GM23248 (cell line): ENCODE data around the gene JPH2. TPM values are rescaled to one million over a fixed set of nuclear protein-coding genes. Genes with fewer than 3 reads are reported as not detected.

Experiments
- DNase-seq: peaks from one replicate; pipeline ENCODE4 v3.0.0-alpha.2; 2015
- H2AFZ ChIP-seq: fragments of 200-600 bp; sonication (generic); 2 replicates; pipeline ENCODE4 v1.6.1; 2016; ENCODE audit warnings: antibody characterized with exemption
- H3F3A ChIP-seq: fragments of 200-600 bp; sonication (generic); 2 replicates; pipeline ENCODE4 v1.6.1; 2016; ENCODE audit warnings: mild to moderate bottlenecking, antibody characterized with exemption, mixed run types; ENCODE audit not compliant: insufficient read depth
- H3K27ac ChIP-seq: fragments of 200-600 bp; sonication (generic); 2 replicates; pipeline ENCODE4 v1.5.1; 2016; ENCODE audit warnings: mild to moderate bottlenecking
- H3K27me3 ChIP-seq: fragments of 200-600 bp; sonication (generic); replicated peaks from 2 replicates; pipeline ENCODE4 v1.6.1; 2016; ENCODE audit warnings: mild to moderate bottlenecking; ENCODE audit not compliant: insufficient read depth
- H3K36me3 ChIP-seq: fragments of 200-600 bp; sonication (generic); 2 replicates; pipeline ENCODE4 v1.6.1; 2016; ENCODE audit warnings: low read depth, mild to moderate bottlenecking
- H3K4me1 ChIP-seq: fragments of 200-600 bp; sonication (generic); 2 replicates; pipeline ENCODE4 v1.6.1; 2016; ENCODE audit warnings: mild to moderate bottlenecking; ENCODE audit not compliant: insufficient read depth
- H3K4me2 ChIP-seq: fragments of 200-600 bp; sonication (generic); one replicate; pipeline ENCODE4 v1.6.1; 2016; ENCODE audit warnings: mild to moderate bottlenecking; ENCODE audit not compliant: unreplicated experiment
- H3K4me3 ChIP-seq: fragments of 200-600 bp; sonication (generic); 2 replicates; pipeline ENCODE4 v1.5.1; 2016; ENCODE audit warnings: mild to moderate bottlenecking
- H3K79me2 ChIP-seq: fragments of 200-600 bp; sonication (generic); 2 replicates; pipeline ENCODE4 v1.6.1; 2016; ENCODE audit warnings: mild to moderate bottlenecking; ENCODE audit not compliant: insufficient read depth
- H3K9ac ChIP-seq: fragments of 200-600 bp; sonication (generic); 2 replicates; pipeline ENCODE4 v1.6.1; 2016; ENCODE audit warnings: mild to moderate bottlenecking
- H3K9me2 ChIP-seq: fragments of 200-600 bp; sonication (generic); 2 replicates; pipeline ENCODE4 v1.6.1; 2016; ENCODE audit warnings: mixed run types, mild to moderate bottlenecking, moderate library complexity; ENCODE audit not compliant: insufficient read depth
- H3K9me3 ChIP-seq: fragments of 200-600 bp; sonication (generic); one replicate; pipeline ENCODE4 v1.6.1; 2017; ENCODE audit warnings: low read depth
- H4K20me1 ChIP-seq: fragments of 200-600 bp; sonication (generic); 2 replicates; pipeline ENCODE4 v1.6.0; 2016; ENCODE audit not compliant: insufficient read depth
- EZH2 ChIP-seq: fragments of 200-600 bp; sonication (generic); IDR thresholded peaks from 2 replicates; pipeline ENCODE4 v1.6.1; 2018; ENCODE audit warnings: antibody characterized with exemption, mild to moderate bottlenecking; ENCODE audit not compliant: insufficient read depth, poor library complexity, severe bottlenecking
- EZH2phosphoT487 ChIP-seq: fragments of 200-600 bp; sonication (generic); IDR thresholded peaks from 2 replicates; pipeline ENCODE4 v1.6.1; 2018; ENCODE audit warnings: antibody characterized with exemption, moderate library complexity, mild to moderate bottlenecking, low read depth; ENCODE audit not compliant: insufficient read depth
- WGBS, 2 experiments: methylation state at CpG; one replicate each; pipeline ENCODE4 v1.1.6; 2015 to 2017; ENCODE audit warnings: low lambda C conversion rate in 2 of 2, low coverage in 1 of 2; ENCODE audit errors: missing lambda C conversion rate in 2 of 2; 5-methylcytosine and 5-hydroxymethylcytosine counted together
- in situ Hi-C: fragments of 300-500 bp; cut with MboI; formaldehyde crosslinking; loops from 2 replicates; pipeline ENCODE4 v1.15.0; 2020
- polyA plus RNA-seq: library from polyadenylated mRNA; unstranded; fragments of >200 nt; fragmentation: Nextera tagmentation; extraction: Ambion mirVana; gene quantifications from 2 replicates; pipeline ENCODE4 v1.2.1, GENCODE V29; 2016
- total RNA-seq: library from RNA; depleted of rRNA; stranded (reverse); fragments of >200 nt; shearing (Covaris generic); gene quantifications from 2 replicates; pipeline ENCODE4 v1.2.3, GENCODE V29; 2014

Gene JPH2
- total and polyA plus RNA-seq, 2 experiments from 2014 or later: 1.8 to 9.7 TPM

GRCh38 chr20:44073675-44074071, 113.3 kb downstream of the JPH2 start:
- TF ChIP-seq EZH2: no peak
- no peak for TF ChIP-seq EZH2phosphoT487
- Histone ChIP-seq H3K4me1 (no peaks in the 10 kb centered on the region), H3K9ac (no peak overlapping the region), H3F3A (no peaks in the 10 kb centered on the region), H3K9me2 (no peaks in the 10 kb centered on the region), H3K79me2 (no peaks in the 10 kb centered on the region), H3K27ac (no peak overlapping the region), H3K36me3 (no peaks in the 10 kb centered on the region), H2AFZ (no peak overlapping the region), H3K27me3 (no peaks in the 10 kb centered on the region), H3K9me3 (no peaks in the 10 kb centered on the region), H3K4me3 (no peak overlapping the region), H3K4me2 (no peak overlapping the region), H4K20me1 (no peaks in the 10 kb centered on the region)
- WGBS, 2 experiments: 83 to 84% methylated on average over 6 of the region's 6 CpGs
- in situ Hi-C loops: no loop called here
- no peak for DNase-seq

DNA sequence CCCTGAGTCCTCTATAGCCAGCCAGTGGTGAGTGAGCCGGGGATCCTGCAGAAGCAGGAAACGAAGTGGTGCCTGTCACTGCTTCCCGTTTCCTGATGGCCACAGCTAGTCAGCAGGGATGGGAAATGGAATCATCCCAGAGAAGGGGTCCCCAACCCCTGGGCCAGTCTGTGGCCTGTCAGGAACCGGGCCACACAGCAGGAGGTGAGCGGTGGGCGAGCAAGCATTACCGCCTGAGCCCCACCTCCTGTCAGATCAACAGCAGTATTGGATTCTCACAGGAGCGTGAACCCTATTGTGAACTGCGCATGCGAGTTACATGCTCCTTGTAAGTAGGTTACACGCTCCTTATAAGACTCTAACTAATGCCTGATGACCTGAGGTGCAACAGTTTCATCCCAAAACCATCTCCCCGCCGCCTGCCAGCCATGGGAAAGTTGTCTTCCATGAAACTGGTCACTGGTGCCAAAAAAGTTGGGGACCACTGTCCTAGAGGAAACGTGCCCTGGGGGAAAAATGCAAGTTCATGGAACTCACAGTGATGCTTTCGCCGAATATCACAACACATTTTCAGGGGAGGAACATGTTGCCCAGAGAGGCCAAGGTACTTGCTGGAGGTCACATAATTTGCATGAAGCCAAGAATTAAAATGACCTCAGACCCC, 113.8 kb downstream of the JPH2 start:
- no peak for DNase-seq
- Histone ChIP-seq H3K4me2 (no peak overlapping the region), H3K4me1 (no peaks in the 10 kb centered on the region), H3K36me3 (no peaks in the 10 kb centered on the region), H3K9me2 (no peaks in the 10 kb centered on the region), H3K27ac (no peak overlapping the region), H4K20me1 (no peaks in the 10 kb centered on the region), H3K79me2 (no peaks in the 10 kb centered on the region), H3K9me3 (no peaks in the 10 kb centered on the region), H2AFZ (no peak overlapping the region), H3K9ac (no peak overlapping the region), H3K4me3 (no peak overlapping the region), H3F3A (no peaks in the 10 kb centered on the region), H3K27me3 (no peaks in the 10 kb centered on the region)
- WGBS, 2 experiments: 79% methylated on average over 16 of the region's 16 CpGs
- TF ChIP-seq EZH2phosphoT487 (no peak), EZH2 (no peak)
- in situ Hi-C loops: no loop called here

DNA sequence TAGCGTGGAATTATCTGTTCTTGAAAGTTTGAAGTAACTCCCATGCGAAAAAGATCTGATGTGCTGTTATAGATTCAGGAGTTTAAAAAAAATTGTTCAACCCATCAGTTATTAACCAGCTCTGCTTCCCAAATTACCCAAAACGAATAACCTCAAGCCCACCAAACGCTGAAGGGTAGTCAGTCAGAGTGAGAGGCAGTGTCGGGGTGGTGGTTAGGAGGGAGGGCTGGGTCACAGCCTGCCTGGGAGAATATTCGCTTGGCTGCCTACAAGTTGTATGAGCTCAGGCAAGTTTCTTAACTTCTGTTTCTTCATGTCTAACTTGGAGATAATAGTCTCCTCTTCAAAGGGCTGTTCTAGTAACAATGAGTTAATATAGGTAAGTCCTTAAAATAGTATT, 114.6 kb downstream of the JPH2 start:
- TF ChIP-seq EZH2phosphoT487: no peak
- TF ChIP-seq EZH2: no peak
- WGBS, 2 experiments: 58 to 60% methylated on average over 6 of the region's 6 CpGs
- Histone ChIP-seq H4K20me1 (no peaks in the 10 kb centered on the region), H3K9me2 (no peaks in the 10 kb centered on the region), H3K79me2 (no peaks in the 10 kb centered on the region), H3F3A (no peaks in the 10 kb centered on the region), H3K36me3 (no peaks in the 10 kb centered on the region), H3K27ac (no peak overlapping the region), H3K4me2 (no peak overlapping the region), H2AFZ (no peak overlapping the region), H3K9me3 (no peaks in the 10 kb centered on the region), H3K4me3 (no peak overlapping the region), H3K9ac (no peak overlapping the region), H3K27me3 (no peaks in the 10 kb centered on the region), H3K4me1 (no peaks in the 10 kb centered on the region)
- DNase-seq: no peak
- in situ Hi-C loops: no loop called here

DNA sequence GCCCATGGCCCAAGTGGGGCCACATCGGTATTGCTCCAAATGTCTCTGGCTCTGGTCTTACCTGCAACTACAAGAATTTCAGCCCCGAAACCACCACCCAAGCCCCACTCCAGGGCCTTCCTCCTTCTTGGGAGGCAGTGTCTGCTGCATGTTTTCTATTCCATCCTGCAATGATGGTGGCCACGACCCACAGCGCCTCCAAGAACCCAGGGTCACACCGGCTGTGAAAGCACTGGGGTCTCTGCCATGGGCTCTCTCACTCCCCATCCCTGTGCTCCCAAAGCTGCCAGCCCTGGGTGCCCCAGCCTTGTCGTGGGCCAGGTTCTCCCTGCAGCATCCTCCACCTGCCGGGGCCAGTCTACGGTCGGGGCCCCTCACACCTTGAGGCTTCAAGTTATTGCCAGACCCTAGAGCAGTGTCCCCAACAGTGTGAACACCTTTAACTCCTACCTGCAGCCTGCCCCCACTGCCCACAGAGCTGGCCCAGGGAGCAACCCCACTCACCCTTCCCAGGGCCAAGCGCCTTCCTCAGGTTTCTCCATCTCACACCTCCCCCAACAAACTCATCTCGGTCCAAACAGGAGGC, 115.4 kb downstream of the JPH2 start:
- no peaks in the 10 kb centered on the region for H4K20me1 ChIP-seq
- H3K36me3 ChIP-seq: no peaks in the 10 kb centered on the region
- in situ Hi-C loops: no loop called here
- no peaks in the 10 kb centered on the region for H3K79me2 ChIP-seq
- H3K4me3 ChIP-seq: no peak overlapping the region
- no peaks in the 10 kb centered on the region for H3F3A ChIP-seq
- H3K9ac ChIP-seq: no peak overlapping the region
- no peak overlapping the region for H3K27ac ChIP-seq
- DNase-seq: no peak
- H3K27me3 ChIP-seq: no peaks in the 10 kb centered on the region
- no peak overlapping the region for H3K4me2 ChIP-seq
- H3K9me2 ChIP-seq: no peaks in the 10 kb centered on the region
- H2AFZ ChIP-seq: no peak overlapping the region
- 83 to 90% methylated on average over 11 of the region's 11 CpGs for WGBS, 2 experiments
- H3K4me1 ChIP-seq: no peaks in the 10 kb centered on the region
- TF ChIP-seq EZH2 (no peak), EZH2phosphoT487 (no peak)
- H3K9me3 ChIP-seq: no peaks in the 10 kb centered on the region

GRCh38 chr20:44071057-44071456, 115.9 kb downstream of the JPH2 start:
- H3F3A ChIP-seq: no peaks in the 10 kb centered on the region
- in situ Hi-C loops: no loop called here

More at GRCh38 chr20:44071057-44071456, 115.9 kb downstream of the JPH2 start:
- no peaks in the 10 kb centered on the region for H3K9me3 ChIP-seq
- WGBS, 2 experiments: 84 to 87% methylated on average over 10 of the region's 10 CpGs
- no peak overlapping the region for H3K27ac ChIP-seq
- no peaks in the 10 kb centered on the region for H3K36me3 ChIP-seq
- no peak overlapping the region for H2AFZ ChIP-seq
- DNase-seq: no peak
- no peaks in the 10 kb centered on the region for H3K27me3 ChIP-seq
- no peak overlapping the region for H3K9ac ChIP-seq
- H4K20me1 ChIP-seq: no peaks in the 10 kb centered on the region
- TF ChIP-seq EZH2phosphoT487 (no peak), EZH2 (no peak)
- no peaks in the 10 kb centered on the region for H3K4me1 ChIP-seq
- H3K9me2 ChIP-seq: no peaks in the 10 kb centered on the region
- H3K4me3 ChIP-seq: no peak overlapping the region
- H3K4me2 ChIP-seq: no peak overlapping the region
- H3K79me2 ChIP-seq: no peaks in the 10 kb centered on the region
